ENCODE data around the gene M6PR. TPM values are rescaled to one million over a fixed set of nuclear protein-coding genes. Genes with fewer than 3 reads are reported as not detected.

Gene M6PR
- total RNA-seq, 1 donor from 2014 or later: 259 TPM

- Histone ChIP-seq H3K27me3 (ENCODE audit: control insufficient read depth, insufficient read depth, low read length) (no peaks in the 10 kb centered on the region), H3K36me3 (ENCODE audit: control insufficient read depth, insufficient read depth, low read length) (no peaks in the 10 kb centered on the region), H3K4me3 (ENCODE audit: low read depth, low read length) (no peak overlapping the region)
- DNase-seq (ENCODE audit: low read depth): peak; percentile 13
- FAIRE-seq: no peak
- TF ChIP-seq, protein P1, sequence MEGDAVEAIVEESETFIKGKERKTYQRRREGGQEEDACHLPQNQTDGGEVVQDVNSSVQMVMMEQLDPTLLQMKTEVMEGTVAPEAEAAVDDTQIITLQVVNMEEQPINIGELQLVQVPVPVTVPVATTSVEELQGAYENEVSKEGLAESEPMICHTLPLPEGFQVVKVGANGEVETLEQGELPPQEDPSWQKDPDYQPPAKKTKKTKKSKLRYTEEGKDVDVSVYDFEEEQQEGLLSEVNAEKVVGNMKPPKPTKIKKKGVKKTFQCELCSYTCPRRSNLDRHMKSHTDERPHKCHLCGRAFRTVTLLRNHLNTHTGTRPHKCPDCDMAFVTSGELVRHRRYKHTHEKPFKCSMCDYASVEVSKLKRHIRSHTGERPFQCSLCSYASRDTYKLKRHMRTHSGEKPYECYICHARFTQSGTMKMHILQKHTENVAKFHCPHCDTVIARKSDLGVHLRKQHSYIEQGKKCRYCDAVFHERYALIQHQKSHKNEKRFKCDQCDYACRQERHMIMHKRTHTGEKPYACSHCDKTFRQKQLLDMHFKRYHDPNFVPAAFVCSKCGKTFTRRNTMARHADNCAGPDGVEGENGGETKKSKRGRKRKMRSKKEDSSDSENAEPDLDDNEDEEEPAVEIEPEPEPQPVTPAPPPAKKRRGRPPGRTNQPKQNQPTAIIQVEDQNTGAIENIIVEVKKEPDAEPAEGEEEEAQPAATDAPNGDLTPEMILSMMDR (IDR thresholded peaks at IDR 0.05; ENCODE audit: insufficient read depth, low read length, severe bottlenecking): no peak
Observed at GRCh38 chr12:8911606-8912268, 37.7 kb downstream of the M6PR start.

DNA sequence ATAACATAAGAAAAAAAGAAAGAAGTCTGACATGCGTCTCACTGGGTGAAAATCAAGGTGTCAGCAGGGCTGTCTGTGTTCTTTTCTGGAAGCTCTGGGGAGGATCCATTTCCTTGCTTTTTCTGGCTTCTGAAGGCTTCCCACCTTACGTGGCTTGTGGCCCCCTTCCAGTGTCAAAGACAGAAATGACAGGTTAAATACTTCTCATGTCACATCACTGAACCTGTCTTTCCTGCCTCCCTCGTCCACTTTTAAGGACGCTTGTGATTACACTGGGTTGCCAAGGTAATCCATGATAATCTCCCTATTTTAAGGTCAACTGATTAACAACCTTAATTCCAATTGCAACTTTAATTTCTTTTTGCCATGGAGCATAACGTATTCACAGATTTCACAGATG is 39.7 kb downstream of the M6PR start:
- no peak overlapping the region for H3K4me3 ChIP-seq (ENCODE audit: low read depth, low read length)
- H3K36me3 ChIP-seq (ENCODE audit: control insufficient read depth, insufficient read depth, low read length): no peaks in the 10 kb centered on the region
- no peaks in the 10 kb centered on the region for H3K27me3 ChIP-seq (ENCODE audit: control insufficient read depth, insufficient read depth, low read length)
- DNase-seq (ENCODE audit: low read depth) (no peak), FAIRE-seq (no peak)
- TF ChIP-seq, protein P1 (IDR thresholded peaks at IDR 0.05; ENCODE audit: insufficient read depth, low read length, severe bottlenecking): no peak

DNA sequence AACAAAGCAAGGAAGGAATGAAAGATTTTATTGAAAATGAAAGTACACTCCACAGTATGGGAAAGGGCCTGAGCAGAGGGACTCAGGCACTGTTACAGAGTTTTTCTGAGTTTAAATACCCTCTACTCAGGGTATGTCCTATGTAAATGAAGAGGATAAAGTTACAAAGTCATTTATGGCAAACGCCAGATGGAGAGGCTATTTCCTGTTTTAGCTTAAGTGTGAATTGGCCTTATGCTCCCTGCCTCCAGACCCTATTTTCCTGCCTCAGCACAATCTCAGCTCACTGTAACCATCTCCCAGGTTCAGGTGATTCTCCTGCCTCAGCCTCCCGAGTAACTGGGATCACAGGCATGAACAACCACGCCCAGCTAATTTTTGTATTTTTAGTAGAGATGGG is 41.9 kb downstream of the M6PR start:
- Histone ChIP-seq H3K27me3 (ENCODE audit: control insufficient read depth, insufficient read depth, low read length) (peaks cover 1% of the 10 kb centered on the region), H3K36me3 (ENCODE audit: control insufficient read depth, insufficient read depth, low read length) (no peaks in the 10 kb centered on the region), H3K4me3 (ENCODE audit: low read depth, low read length) (no peak overlapping the region)
- DNase-seq (ENCODE audit: low read depth) (no peak), FAIRE-seq (no peak)
- TF ChIP-seq, protein P1 (IDR thresholded peaks at IDR 0.05; ENCODE audit: insufficient read depth, low read length, severe bottlenecking): no peak

GRCh38 chr12:8906266-8907180 is 42.9 kb downstream of the M6PR start:
- TF ChIP-seq, protein P1 (IDR thresholded peaks at IDR 0.05; ENCODE audit: insufficient read depth, low read length, severe bottlenecking): no peak
- H3K27me3 ChIP-seq (ENCODE audit: control insufficient read depth, insufficient read depth, low read length): peaks cover 1% of the 10 kb centered on the region
- DNase-seq (ENCODE audit: low read depth): no peak
- no peak overlapping the region for H3K4me3 ChIP-seq (ENCODE audit: low read depth, low read length)
- no peaks in the 10 kb centered on the region for H3K36me3 ChIP-seq (ENCODE audit: control insufficient read depth, insufficient read depth, low read length)
- no peak for FAIRE-seq

- Histone ChIP-seq H3K36me3 (ENCODE audit: control insufficient read depth, insufficient read depth, low read length) (no peaks in the 10 kb centered on the region), H3K4me3 (ENCODE audit: low read depth, low read length) (no peak overlapping the region), H3K27me3 (ENCODE audit: control insufficient read depth, insufficient read depth, low read length) (peaks cover 1% of the 10 kb centered on the region)
- FAIRE-seq: no peak
- TF ChIP-seq, protein P1 (IDR thresholded peaks at IDR 0.05; ENCODE audit: insufficient read depth, low read length, severe bottlenecking): no peak
- no peak for DNase-seq (ENCODE audit: low read depth)
Observed at GRCh38 chr12:8905546-8905945, 43.9 kb downstream of the M6PR start.
